OCI-LY1 (cell line): Measurements from ENCODE around the gene ABCA7.
A peak's percentile ranks its signal among the peaks of the same experiment; 100 is the strongest.

ENCODE experiments used
- H2AFZ ChIP-seq: fragments of 200-600 bp; sonication (generic), shearing (Covaris generic); 2 replicates; pipeline ENCODE4 v1.6.0; 2014; ENCODE audit warnings: antibody characterized with exemption, mild to moderate bottlenecking, low read length
- H3F3A ChIP-seq: fragments of 200-600 bp; sonication (generic), shearing (Covaris generic); 2 replicates; pipeline ENCODE4 v1.6.0; 2014; ENCODE audit warnings: mild to moderate bottlenecking, antibody characterized with exemption, low read length, moderate library complexity; ENCODE audit not compliant: insufficient read depth
- H3K27ac ChIP-seq: fragments of 200-600 bp; sonication (generic); 2 replicates; pipeline ENCODE4 v1.5.1; 2014; ENCODE audit warnings: low read length, mixed run types, mild to moderate bottlenecking, low read depth; ENCODE audit not compliant: poor library complexity, severe bottlenecking
- H3K27me3 ChIP-seq: fragments of 200-600 bp; sonication (generic); 2 replicates; pipeline ENCODE4 v1.6.0; 2014; ENCODE audit warnings: antibody characterized with exemption, mild to moderate bottlenecking, low read length, moderate library complexity; ENCODE audit not compliant: insufficient read depth
- H3K36me3 ChIP-seq: fragments of 200-600 bp; sonication (generic); 2 replicates; pipeline ENCODE4 v1.6.1; 2014; ENCODE audit warnings: mild to moderate bottlenecking, antibody characterized with exemption, low read length, moderate library complexity, mixed read lengths; ENCODE audit not compliant: insufficient read depth
- H3K4me1 ChIP-seq: fragments of 200-600 bp; sonication (generic); 2 replicates; pipeline ENCODE4 v1.5.1; 2014; ENCODE audit warnings: mild to moderate bottlenecking, low read length, moderate library complexity; ENCODE audit not compliant: insufficient read depth, severe bottlenecking
- H3K4me2 ChIP-seq: fragments of 200-600 bp; sonication (generic), shearing (Covaris generic); 2 replicates; pipeline ENCODE4 v1.6.1; 2014; ENCODE audit warnings: low read length
- H3K4me3 ChIP-seq: fragments of 200-600 bp; sonication (generic); 2 replicates; pipeline ENCODE4 v1.5.1; 2014; ENCODE audit warnings: low read length, low read depth, mild to moderate bottlenecking, mixed read lengths; ENCODE audit not compliant: poor library complexity, severe bottlenecking
- H3K79me2 ChIP-seq: fragments of 200-600 bp; shearing (Covaris generic); 2 replicates; pipeline ENCODE4 v1.6.1; 2016; ENCODE audit warnings: mixed run types, low read length, mixed read lengths; ENCODE audit not compliant: insufficient read depth
- H3K9ac ChIP-seq: fragments of 200-600 bp; sonication (generic), shearing (Covaris generic); 2 replicates; pipeline ENCODE4 v1.6.1; 2014; ENCODE audit warnings: mild to moderate bottlenecking, low read length, mixed read lengths
- H3K9me2 ChIP-seq: fragments of 200-600 bp; sonication (generic), shearing (Covaris generic); 2 replicates; pipeline ENCODE4 v1.6.1; 2014; ENCODE audit warnings: low read depth, mild to moderate bottlenecking, low read length, mixed read lengths
- H3K9me3 ChIP-seq: fragments of 200-600 bp; shearing (Covaris generic); 2 replicates; pipeline ENCODE4 v1.6.1; 2014; ENCODE audit warnings: low read length, mixed read lengths
- H4K20me1 ChIP-seq: fragments of 200-600 bp; sonication (generic), shearing (Covaris generic); 2 replicates; pipeline ENCODE4 v1.6.0; 2016; ENCODE audit warnings: mild to moderate bottlenecking, low read length; ENCODE audit not compliant: insufficient read depth
- EZH2 ChIP-seq: fragments of 200-600 bp; sonication (generic), shearing (Covaris generic); IDR thresholded peaks from 2 replicates; pipeline ENCODE4 v1.8.0; 2017; ENCODE audit warnings: borderline replicate concordance, mixed run types, mild to moderate bottlenecking, antibody characterized with exemption, low read length, moderate library complexity, mixed read lengths
- TF ChIP-seq, protein P1 (sequence below): fragments of 200-600 bp; sonication (generic), shearing (Covaris generic); IDR thresholded peaks from 2 replicates; pipeline ENCODE4 v1.5.1; 2017; ENCODE audit warnings: mild to moderate bottlenecking, antibody characterized with exemption, low read length, moderate library complexity, mixed read lengths

ABCA7 gene

DNA sequence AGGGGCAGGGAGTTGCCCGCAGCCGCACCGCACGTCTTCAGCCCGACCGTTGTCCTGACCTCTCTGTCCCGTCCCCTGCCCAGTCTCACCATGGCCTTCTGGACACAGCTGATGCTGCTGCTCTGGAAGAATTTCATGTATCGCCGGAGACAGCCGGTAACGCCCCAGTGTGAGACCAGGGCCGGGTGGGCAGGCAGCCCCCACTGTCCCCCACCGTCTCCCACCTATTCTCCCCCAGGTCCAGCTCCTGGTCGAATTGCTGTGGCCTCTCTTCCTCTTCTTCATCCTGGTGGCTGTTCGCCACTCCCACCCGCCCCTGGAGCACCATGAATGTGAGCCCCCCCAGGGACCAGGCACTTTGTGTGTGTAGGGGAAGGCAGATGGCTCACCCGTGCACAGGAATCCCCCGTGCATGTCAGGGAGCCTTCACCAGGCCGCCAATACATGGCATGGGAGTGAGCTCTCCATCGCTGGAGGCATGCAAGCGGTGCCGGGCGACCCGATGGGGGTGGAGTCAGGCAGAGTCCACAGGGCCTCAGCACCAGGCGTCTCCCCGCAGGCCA is 1.4 kb downstream of the ABCA7 start:
- Histone ChIP-seq H3K9me2 (no peaks in the 10 kb centered on the region), H3K27me3 (no peaks in the 10 kb centered on the region), H3K4me1 (peaks cover 58% of the 10 kb centered on the region), H3K9me3 (no peaks in the 10 kb centered on the region), H2AFZ (no peak overlapping the region), H3K9ac (peak overlapping the region; percentile 55; the same call in 1 of the 2 replicates), H3K79me2 (no peaks in the 10 kb centered on the region), H4K20me1 (no peaks in the 10 kb centered on the region), H3K36me3 (peaks cover 21% of the 10 kb centered on the region), H3K4me3 (peak overlapping the region; percentile 90), H3K4me2 (peak overlapping the region; percentile 92), H3K27ac (peak overlapping the region; percentile 70), H3F3A (peaks cover 13% of the 10 kb centered on the region; the same call in 1 of the 2 replicates)
- TF ChIP-seq EZH2, result no peak
- TF ChIP-seq, protein P1, sequence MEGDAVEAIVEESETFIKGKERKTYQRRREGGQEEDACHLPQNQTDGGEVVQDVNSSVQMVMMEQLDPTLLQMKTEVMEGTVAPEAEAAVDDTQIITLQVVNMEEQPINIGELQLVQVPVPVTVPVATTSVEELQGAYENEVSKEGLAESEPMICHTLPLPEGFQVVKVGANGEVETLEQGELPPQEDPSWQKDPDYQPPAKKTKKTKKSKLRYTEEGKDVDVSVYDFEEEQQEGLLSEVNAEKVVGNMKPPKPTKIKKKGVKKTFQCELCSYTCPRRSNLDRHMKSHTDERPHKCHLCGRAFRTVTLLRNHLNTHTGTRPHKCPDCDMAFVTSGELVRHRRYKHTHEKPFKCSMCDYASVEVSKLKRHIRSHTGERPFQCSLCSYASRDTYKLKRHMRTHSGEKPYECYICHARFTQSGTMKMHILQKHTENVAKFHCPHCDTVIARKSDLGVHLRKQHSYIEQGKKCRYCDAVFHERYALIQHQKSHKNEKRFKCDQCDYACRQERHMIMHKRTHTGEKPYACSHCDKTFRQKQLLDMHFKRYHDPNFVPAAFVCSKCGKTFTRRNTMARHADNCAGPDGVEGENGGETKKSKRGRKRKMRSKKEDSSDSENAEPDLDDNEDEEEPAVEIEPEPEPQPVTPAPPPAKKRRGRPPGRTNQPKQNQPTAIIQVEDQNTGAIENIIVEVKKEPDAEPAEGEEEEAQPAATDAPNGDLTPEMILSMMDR, result no peak

DNA sequence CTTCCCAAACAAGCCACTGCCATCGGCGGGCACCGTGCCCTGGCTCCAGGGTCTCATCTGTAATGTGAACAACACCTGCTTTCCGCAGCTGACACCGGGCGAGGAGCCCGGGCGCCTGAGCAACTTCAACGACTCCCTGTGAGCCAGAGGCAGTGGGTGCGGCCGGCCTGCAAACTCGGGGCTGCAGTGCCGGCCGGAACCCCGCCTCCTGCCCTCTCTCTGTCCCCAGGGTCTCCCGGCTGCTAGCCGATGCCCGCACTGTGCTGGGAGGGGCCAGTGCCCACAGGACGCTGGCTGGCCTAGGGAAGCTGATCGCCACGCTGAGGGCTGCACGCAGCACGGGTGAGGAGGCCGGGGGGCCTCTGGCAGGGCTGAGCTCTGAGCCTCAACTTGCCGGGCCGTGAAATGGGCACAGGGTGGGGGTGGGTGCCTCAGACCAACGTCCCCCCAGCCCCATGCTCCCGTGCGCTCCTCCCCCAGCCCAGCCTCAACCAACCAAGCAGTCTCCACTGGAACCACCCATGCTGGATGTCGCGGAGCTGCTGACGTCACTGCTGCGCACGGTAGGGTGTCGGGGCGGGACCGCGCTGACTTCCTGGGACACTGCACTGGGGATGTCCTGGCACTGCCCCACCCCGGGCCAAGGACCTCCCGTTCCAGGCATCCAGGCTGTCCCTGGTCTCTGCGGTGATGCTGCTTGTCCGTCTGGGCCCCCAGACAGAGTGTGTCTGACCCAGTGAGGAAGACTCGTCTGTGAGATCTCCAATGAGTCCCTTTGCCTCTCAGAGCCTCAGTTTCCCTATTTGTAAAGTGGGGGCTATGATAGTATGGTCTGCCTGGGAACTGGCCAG is 2.2 kb downstream of the ABCA7 start:
- H3K4me3 ChIP-seq, result peak overlapping the region; percentile 90
- H3K27me3 ChIP-seq, result no peaks in the 10 kb centered on the region
- peak overlapping the region; percentile 92 for H3K4me2 ChIP-seq
- peaks cover 65% of the 10 kb centered on the region for H3K4me1 ChIP-seq
- H3K9ac ChIP-seq, result peak overlapping the region; percentile 55
- H3K9me2 ChIP-seq, result no peaks in the 10 kb centered on the region
- H3K9me3 ChIP-seq, result no peaks in the 10 kb centered on the region
- H3K27ac ChIP-seq, result peak overlapping the region; percentile 70
- no peaks in the 10 kb centered on the region for H3K79me2 ChIP-seq
- no peak overlapping the region for H2AFZ ChIP-seq
- no peaks in the 10 kb centered on the region for H4K20me1 ChIP-seq
- TF ChIP-seq, protein P1, result no peak
- H3K36me3 ChIP-seq, result peaks cover 20% of the 10 kb centered on the region; the same call in 1 of the 2 replicates
- H3F3A ChIP-seq, result peaks cover 13% of the 10 kb centered on the region; the same call in 1 of the 2 replicates

DNA sequence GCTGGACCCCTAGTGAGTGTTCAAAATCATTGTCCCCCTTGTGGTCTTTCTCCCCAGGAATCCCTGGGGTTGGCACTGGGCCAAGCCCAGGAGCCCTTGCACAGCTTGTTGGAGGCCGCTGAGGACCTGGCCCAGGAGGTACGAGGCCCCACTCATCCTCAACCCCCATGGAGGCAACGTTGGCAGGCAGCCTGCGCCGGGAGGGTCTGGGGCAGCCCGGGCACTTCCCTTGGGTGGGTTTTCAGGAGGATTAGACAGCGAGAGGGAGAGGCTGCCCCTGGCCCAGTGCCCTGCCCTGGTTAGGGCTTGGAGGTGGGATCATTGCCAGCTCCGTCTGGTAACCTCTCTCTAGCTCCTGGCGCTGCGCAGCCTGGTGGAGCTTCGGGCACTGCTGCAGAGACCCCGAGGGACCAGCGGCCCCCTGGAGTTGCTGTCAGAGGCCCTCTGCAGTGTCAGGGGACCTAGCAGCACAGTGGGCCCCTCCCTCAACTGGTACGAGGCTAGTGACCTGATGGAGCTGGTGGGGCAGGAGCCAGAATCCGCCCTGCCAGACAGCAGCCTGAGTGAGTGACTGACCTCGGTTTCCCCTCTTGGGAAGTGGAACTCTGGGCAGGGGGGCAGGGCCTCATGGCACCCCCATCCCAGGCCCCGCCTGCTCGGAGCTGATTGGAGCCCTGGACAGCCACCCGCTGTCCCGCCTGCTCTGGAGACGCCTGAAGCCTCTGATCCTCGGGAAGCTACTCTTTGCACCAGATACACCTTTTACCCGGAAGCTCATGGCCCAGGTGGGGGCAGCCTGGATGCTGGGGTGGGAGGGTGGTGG is 3.0 kb downstream of the ABCA7 start:
- H3K79me2 ChIP-seq, result no peaks in the 10 kb centered on the region
- H3K36me3 ChIP-seq, result peaks cover 20% of the 10 kb centered on the region; the same call in 1 of the 2 replicates
- H3K4me3 ChIP-seq, result peak overlapping the region; percentile 90
- H3K9me2 ChIP-seq, result no peaks in the 10 kb centered on the region
- peaks cover 66% of the 10 kb centered on the region for H3K4me1 ChIP-seq
- TF ChIP-seq EZH2, result no peak
- TF ChIP-seq, protein P1, result no peak
- H3K27ac ChIP-seq, result peak overlapping the region; percentile 70
- H3K9ac ChIP-seq, result peak overlapping the region; percentile 55; the same call in 1 of the 2 replicates
- H3K27me3 ChIP-seq, result no peaks in the 10 kb centered on the region
- peak overlapping the region; percentile 92 for H3K4me2 ChIP-seq
- H4K20me1 ChIP-seq, result no peaks in the 10 kb centered on the region
- H2AFZ ChIP-seq, result no peak overlapping the region
- peaks cover 6% of the 10 kb centered on the region; the same call in 1 of the 2 replicates for H3F3A ChIP-seq
- H3K9me3 ChIP-seq, result no peaks in the 10 kb centered on the region
